Astrocyte (in vitro differentiated cells and primary cell): ENCODE data around the gene SLC44A1. TPM values are rescaled to one million over a fixed set of nuclear protein-coding genes. Genes with fewer than 3 reads are reported as not detected.
A peak's percentile ranks its signal among the peaks of the same experiment; 100 is the strongest.

ENCODE experiments used
- DNase-seq: peaks from one replicate; pipeline ENCODE4 v3.0.0-alpha.2; 2010; ENCODE audit warnings: low read depth
- FAIRE-seq: peaks from 2 replicates; lab custom pipeline; 2011; peaks lifted over from hg19 to GRCh38; lab: Jason Lieb, UNC
- H2AFZ ChIP-seq: 2 replicates; pipeline ENCODE4 v1.6.0; 2012; ENCODE audit warnings: low read depth, low read length, inconsistent platforms
- H3K27ac ChIP-seq: 2 replicates; pipeline ENCODE4 v1.5.1; 2011; ENCODE audit warnings: low read depth, low read length, inconsistent platforms
- H3K27me3 ChIP-seq: 2 replicates; pipeline ENCODE4 v1.6.0; 2011; ENCODE audit warnings: low read length, inconsistent platforms; ENCODE audit not compliant: insufficient read depth
- H3K36me3 ChIP-seq: 2 replicates; pipeline ENCODE4 v1.5.1; 2011; ENCODE audit warnings: low read length, inconsistent platforms; ENCODE audit not compliant: insufficient read depth
- H3K4me1 ChIP-seq: 2 replicates; pipeline ENCODE4 v1.5.1; 2011; ENCODE audit warnings: low read length, inconsistent platforms; ENCODE audit not compliant: insufficient read depth
- H3K4me2 ChIP-seq: 2 replicates; pipeline ENCODE4 v1.6.0; 2012; ENCODE audit warnings: low read length, inconsistent platforms
- H3K4me3 ChIP-seq: 2 replicates; pipeline ENCODE4 v1.5.1; 2011; ENCODE audit warnings: low read depth, mild to moderate bottlenecking, low read length, inconsistent platforms; ENCODE audit not compliant: insufficient read depth
- H3K79me2 ChIP-seq: 2 replicates; pipeline ENCODE4 v1.6.0; 2012; ENCODE audit warnings: mild to moderate bottlenecking, low read length, inconsistent platforms; ENCODE audit not compliant: insufficient read depth
- H3K9ac ChIP-seq: 2 replicates; pipeline ENCODE4 v1.6.0; 2012; ENCODE audit warnings: mild to moderate bottlenecking, low read length, inconsistent platforms
- H3K9me3 ChIP-seq: 2 replicates; pipeline ENCODE4 v1.5.1; 2012; ENCODE audit warnings: low read depth, mild to moderate bottlenecking, low read length, inconsistent platforms; ENCODE audit not compliant: insufficient read depth
- H4K20me1 ChIP-seq: 2 replicates; pipeline ENCODE4 v1.6.0; 2012; ENCODE audit warnings: low read length, inconsistent platforms; ENCODE audit not compliant: insufficient read depth
- H3K27ac Mint-ChIP-seq: one replicate; pipeline ENCODE4 v1.8.0; 2021; ENCODE audit warnings: mild to moderate bottlenecking, mixed read lengths; ENCODE audit not compliant: unreplicated experiment
- H3K27me3 Mint-ChIP-seq: one replicate; pipeline ENCODE4 v1.8.0; 2021; ENCODE audit warnings: low read depth, mixed read lengths; ENCODE audit not compliant: unreplicated experiment
- H3K36me3 Mint-ChIP-seq: one replicate; pipeline ENCODE4 v1.8.0; 2021; ENCODE audit warnings: low read depth, mixed read lengths; ENCODE audit not compliant: unreplicated experiment
- H3K4me1 Mint-ChIP-seq: one replicate; pipeline ENCODE4 v1.8.0; 2021; ENCODE audit warnings: low read depth, mixed read lengths; ENCODE audit not compliant: unreplicated experiment
- H3K4me3 Mint-ChIP-seq: one replicate; pipeline ENCODE4 v1.8.0; 2021; ENCODE audit warnings: mild to moderate bottlenecking, moderate library complexity, mixed read lengths; ENCODE audit not compliant: unreplicated experiment
- H3K9me3 Mint-ChIP-seq: one replicate; pipeline ENCODE4 v1.8.0; 2021; ENCODE audit warnings: mild to moderate bottlenecking, mixed read lengths; ENCODE audit not compliant: unreplicated experiment
- CTCF ChIP-seq: IDR thresholded peaks from 2 replicates; pipeline ENCODE4 v1.5.1; 2011; ENCODE audit warnings: low read depth, mild to moderate bottlenecking, inconsistent platforms, low read length, moderate library complexity; ENCODE audit not compliant: insufficient read depth
- EZH2 ChIP-seq: IDR thresholded peaks from 2 replicates; pipeline ENCODE4 v1.6.1; 2012; ENCODE audit warnings: mild to moderate bottlenecking, low read length, inconsistent platforms; ENCODE audit not compliant: insufficient read depth
- total RNA-seq: library from RNA; stranded (reverse); gene quantifications from 2 replicates; pipeline ENCODE4 v1.2.1, GENCODE V29; 2021

Gene SLC44A1
- total RNA-seq, 1 donor from 2014 or later = 43.8 TPM

GRCh38 chr9:105376893-105377292 lies 132.4 kb downstream of the SLC44A1 start:
- Histone ChIP-seq H4K20me1 (no peaks in the 10 kb centered on the region), H3K4me2 (no peak overlapping the region), H3K27me3 (no peaks in the 10 kb centered on the region), H3K79me2 (no peaks in the 10 kb centered on the region), H3K27ac (no peak overlapping the region), H3K9ac (no peak overlapping the region), H3K4me1 (no peaks in the 10 kb centered on the region), H3K9me3 (no peaks in the 10 kb centered on the region), H3K4me3 (no peak overlapping the region), H3K36me3 (no peaks in the 10 kb centered on the region), H2AFZ (no peak overlapping the region)
- no peaks in the 10 kb centered on the region for H3K9me3 Mint-ChIP-seq
- H3K36me3 Mint-ChIP-seq = peaks cover 12% of the 10 kb centered on the region
- no peaks in the 10 kb centered on the region for H3K4me1 Mint-ChIP-seq
- H3K27me3 Mint-ChIP-seq = no peaks in the 10 kb centered on the region
- DNase-seq (no peak), FAIRE-seq (no peak)
- TF ChIP-seq CTCF (no peak), EZH2 (no peak)
- H3K27ac Mint-ChIP-seq = no peak overlapping the region
- no peak overlapping the region for H3K4me3 Mint-ChIP-seq

DNA sequence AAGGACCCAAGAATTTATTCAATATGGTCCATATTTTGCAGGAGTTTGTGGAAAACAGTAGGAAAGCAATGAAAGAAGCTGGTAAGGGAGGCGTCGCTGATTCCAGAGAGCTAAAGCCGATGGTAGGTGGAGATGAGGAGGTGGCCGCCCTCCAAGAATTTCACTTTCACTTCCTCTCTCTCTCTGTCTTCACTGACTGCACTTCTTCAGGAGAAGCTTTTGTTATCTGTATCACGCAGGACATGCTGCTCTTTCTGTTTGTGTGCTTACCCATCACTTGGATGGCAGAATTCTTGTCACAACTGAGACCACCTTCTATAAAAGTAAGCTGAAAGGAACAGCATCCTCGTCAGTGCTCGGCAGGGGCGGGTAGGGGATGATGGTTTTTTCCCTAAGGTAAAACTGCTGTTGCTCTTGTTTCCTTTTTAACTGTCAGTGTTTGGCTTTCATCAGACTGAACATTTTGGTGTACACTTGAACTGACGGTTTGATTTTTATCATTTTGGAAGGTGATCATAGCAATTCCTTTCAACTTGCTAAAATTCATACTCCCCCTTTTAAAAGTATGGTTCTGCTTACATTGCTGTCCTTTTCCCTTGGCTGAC lies 141.0 kb downstream of the SLC44A1 start:
- Mint-ChIP-seq H3K4me3 (no peak overlapping the region), H3K27me3 (no peaks in the 10 kb centered on the region), H3K9me3 (no peaks in the 10 kb centered on the region), H3K36me3 (peaks cover 8% of the 10 kb centered on the region), H3K27ac (no peak overlapping the region), H3K4me1 (peaks cover 3% of the 10 kb centered on the region)
- Histone ChIP-seq H2AFZ (no peak overlapping the region), H3K36me3 (no peaks in the 10 kb centered on the region), H3K9ac (peak overlapping the region; percentile 21), H4K20me1 (no peaks in the 10 kb centered on the region), H3K9me3 (no peaks in the 10 kb centered on the region), H3K4me1 (no peaks in the 10 kb centered on the region), H3K4me3 (peak overlapping the region; percentile 7), H3K27ac (no peak overlapping the region), H3K4me2 (peak overlapping the region; percentile 63), H3K27me3 (no peaks in the 10 kb centered on the region), H3K79me2 (no peaks in the 10 kb centered on the region)
- FAIRE-seq (no peak), DNase-seq (peak; percentile 27)
- TF ChIP-seq EZH2 = no peak
- no peak for TF ChIP-seq CTCF

DNA sequence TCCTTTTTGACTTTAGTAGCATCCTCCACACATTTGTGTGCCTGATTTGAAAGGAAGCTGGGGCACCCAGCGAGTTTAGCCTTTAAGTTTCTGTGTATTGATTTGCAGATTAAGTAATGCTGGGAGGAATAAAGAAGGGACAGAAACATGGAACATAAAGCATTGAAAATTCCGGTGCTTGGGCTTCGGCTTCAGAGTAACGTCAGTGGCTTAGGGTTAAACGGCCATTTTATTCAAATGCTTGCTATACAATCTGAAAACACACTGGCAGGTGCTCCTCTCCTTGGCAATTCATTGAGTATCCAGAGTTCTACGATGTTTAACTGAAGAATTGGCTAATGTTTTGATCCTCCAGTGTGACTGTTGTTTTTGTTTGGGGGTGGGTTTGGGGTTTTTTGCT lies 145.3 kb downstream of the SLC44A1 start:
- peaks cover 5% of the 10 kb centered on the region for H3K36me3 Mint-ChIP-seq
- no peaks in the 10 kb centered on the region for H3K79me2 ChIP-seq
- FAIRE-seq = no peak
- H3K4me1 Mint-ChIP-seq = peaks cover 5% of the 10 kb centered on the region
- H3K9ac ChIP-seq = no peak overlapping the region
- no peak overlapping the region for H3K27ac Mint-ChIP-seq
- no peaks in the 10 kb centered on the region for H4K20me1 ChIP-seq
- H3K4me1 ChIP-seq = no peaks in the 10 kb centered on the region
- no peaks in the 10 kb centered on the region for H3K9me3 ChIP-seq
- H2AFZ ChIP-seq = no peak overlapping the region
- no peaks in the 10 kb centered on the region for H3K27me3 Mint-ChIP-seq
- H3K4me3 ChIP-seq = no peak overlapping the region
- H3K27me3 ChIP-seq = no peaks in the 10 kb centered on the region
- no peak overlapping the region for H3K4me3 Mint-ChIP-seq
- H3K4me2 ChIP-seq = no peak overlapping the region
- no peaks in the 10 kb centered on the region for H3K9me3 Mint-ChIP-seq
- no peak for DNase-seq
- TF ChIP-seq CTCF (no peak), EZH2 (no peak)
- no peak overlapping the region for H3K27ac ChIP-seq
- H3K36me3 ChIP-seq = no peaks in the 10 kb centered on the region
